Measurements from ENCODE around the gene CAMK2G.

DNA sequence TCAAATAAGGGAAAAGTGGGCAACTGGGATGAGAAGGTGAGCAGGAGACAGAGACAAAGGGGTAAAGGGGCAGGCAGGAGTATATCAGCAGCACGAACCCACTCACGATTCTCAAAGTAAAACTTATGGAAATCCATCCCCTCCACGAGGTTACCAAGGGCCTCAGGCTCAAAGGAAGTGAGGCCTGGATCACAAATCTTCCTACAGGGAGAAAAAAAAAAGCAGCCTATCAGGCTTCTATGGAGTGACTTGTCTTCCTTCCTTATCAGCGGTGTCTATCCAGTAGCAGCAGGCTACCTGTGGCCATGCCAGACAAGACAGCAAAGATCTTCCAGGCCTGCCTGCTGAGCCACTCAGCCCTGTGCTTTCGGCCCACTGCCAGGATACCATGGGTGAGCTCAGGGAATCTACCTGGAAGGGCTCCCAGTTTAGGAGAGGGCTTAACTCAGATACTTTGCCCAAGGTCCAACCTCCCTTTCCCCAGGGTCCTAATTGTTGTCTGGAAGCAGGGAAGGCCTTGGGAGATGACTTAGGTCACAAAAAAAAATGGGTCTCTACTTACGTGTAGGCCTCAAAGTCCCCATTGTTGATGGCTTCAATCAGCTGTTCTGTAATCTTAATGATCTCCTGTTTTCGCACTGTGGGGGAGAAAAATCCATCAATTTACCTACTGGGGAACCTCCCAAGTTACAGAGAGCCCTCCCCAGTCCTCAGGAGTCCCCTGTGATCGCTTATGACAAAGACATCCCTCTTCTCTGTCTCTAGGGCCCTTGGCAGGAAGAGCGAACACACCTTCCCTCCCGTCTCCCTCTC, 57.2 kb downstream of the CAMK2G start:
- TF ChIP-seq CTCF (IDR thresholded peaks at IDR 0.05; ENCODE audit: insufficient read depth, low read length, poor library complexity, severe bottlenecking) (no peak), EZH2phosphoT487 (conservative IDR thresholded peaks at IDR 0.05; ENCODE audit: low read length) (no peak)

Measured in SU-DHL-6 (cell line).